Measurements from ENCODE around the gene NXPE1.

Gene NXPE1

DNA sequence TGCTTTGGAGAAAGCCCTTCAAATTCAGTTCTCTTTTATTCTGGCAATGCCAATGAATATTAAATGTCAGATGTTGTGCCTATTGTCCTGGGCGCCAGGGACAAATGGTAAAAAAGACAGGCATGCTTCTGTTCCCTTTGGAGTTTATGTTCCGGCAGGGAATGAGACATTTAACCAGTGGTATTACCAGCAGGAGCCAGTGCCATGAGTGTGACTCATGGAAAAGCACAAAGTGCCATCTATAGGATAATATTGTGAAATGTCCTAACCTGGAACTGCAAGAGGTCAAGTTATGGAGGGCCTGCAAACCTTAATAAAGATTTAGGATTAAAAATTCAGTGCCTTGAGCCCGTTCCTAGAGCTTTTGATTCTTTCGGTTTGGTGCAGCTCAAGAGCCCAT, 80.9 kb downstream of the NXPE1 start:
- Mint-ChIP-seq H3K4me3 (no peak overlapping the region), H3K9me3 (peaks cover 3% of the 10 kb centered on the region), H3K36me3 (ENCODE audit: low read depth) (peaks cover 5% of the 10 kb centered on the region), H3K27me3 (ENCODE audit: low read depth) (no peaks in the 10 kb centered on the region), H3K4me1 (no peaks in the 10 kb centered on the region), H3K27ac (no peak overlapping the region)
- TF ChIP-seq, protein P1, sequence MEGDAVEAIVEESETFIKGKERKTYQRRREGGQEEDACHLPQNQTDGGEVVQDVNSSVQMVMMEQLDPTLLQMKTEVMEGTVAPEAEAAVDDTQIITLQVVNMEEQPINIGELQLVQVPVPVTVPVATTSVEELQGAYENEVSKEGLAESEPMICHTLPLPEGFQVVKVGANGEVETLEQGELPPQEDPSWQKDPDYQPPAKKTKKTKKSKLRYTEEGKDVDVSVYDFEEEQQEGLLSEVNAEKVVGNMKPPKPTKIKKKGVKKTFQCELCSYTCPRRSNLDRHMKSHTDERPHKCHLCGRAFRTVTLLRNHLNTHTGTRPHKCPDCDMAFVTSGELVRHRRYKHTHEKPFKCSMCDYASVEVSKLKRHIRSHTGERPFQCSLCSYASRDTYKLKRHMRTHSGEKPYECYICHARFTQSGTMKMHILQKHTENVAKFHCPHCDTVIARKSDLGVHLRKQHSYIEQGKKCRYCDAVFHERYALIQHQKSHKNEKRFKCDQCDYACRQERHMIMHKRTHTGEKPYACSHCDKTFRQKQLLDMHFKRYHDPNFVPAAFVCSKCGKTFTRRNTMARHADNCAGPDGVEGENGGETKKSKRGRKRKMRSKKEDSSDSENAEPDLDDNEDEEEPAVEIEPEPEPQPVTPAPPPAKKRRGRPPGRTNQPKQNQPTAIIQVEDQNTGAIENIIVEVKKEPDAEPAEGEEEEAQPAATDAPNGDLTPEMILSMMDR (IDR thresholded peaks at IDR 0.05; ENCODE audit: unreplicated experiment in 3 of 3), result no peak

DNA sequence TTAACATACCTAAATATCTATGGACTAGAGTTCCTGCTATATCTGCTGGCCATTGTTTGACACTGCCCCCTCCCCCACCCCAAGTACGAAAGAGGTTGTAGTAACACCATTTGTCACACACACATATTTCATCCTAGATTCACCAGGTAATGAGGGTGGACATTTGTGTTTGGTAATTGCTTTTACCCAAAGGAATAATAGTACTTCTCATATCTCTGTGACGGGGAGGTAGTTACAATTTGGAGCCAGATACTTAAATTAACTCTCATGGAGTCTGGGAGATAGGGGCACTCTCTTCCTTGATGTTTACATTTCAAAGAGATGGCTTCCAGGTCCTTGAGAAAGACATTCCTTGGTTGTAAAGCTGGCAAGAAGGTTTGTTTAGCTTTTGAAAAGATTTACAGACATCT, 81.7 kb downstream of the NXPE1 start:
- peaks cover 3% of the 10 kb centered on the region for H3K9me3 Mint-ChIP-seq
- no peak overlapping the region for H3K4me3 Mint-ChIP-seq
- peaks cover 5% of the 10 kb centered on the region for H3K36me3 Mint-ChIP-seq (ENCODE audit: low read depth)
- no peaks in the 10 kb centered on the region for H3K27me3 Mint-ChIP-seq (ENCODE audit: low read depth)
- TF ChIP-seq, protein P1 (IDR thresholded peaks at IDR 0.05; ENCODE audit: unreplicated experiment in 3 of 3), result no peak
- H3K4me1 Mint-ChIP-seq, result no peaks in the 10 kb centered on the region
- no peak overlapping the region for H3K27ac Mint-ChIP-seq

DNA sequence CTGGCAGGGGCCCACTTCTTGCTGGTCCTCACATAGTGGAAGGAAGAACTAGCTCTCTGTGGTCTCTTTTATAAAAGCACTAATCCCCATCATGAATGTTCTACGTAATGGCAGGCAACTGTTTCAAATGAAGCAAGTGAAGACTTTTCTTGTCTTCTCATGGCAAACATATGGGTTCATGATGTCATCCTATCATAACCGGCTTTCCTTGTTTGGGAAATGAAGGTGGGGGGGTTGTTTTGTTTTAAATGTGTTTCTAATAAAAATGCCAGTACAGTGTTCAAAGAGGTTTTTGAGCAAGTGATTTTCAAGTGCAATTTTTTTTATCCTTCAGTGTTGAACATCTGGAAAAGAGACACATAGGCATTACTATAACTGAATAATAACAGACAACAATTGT, 87.0 kb downstream of the NXPE1 start:
- Mint-ChIP-seq H3K4me1 (no peaks in the 10 kb centered on the region), H3K9me3 (peaks cover 10% of the 10 kb centered on the region), H3K36me3 (ENCODE audit: low read depth) (peaks cover 15% of the 10 kb centered on the region), H3K27ac (no peak overlapping the region), H3K27me3 (ENCODE audit: low read depth) (no peaks in the 10 kb centered on the region), H3K4me3 (no peak overlapping the region)
- TF ChIP-seq, protein P1 (IDR thresholded peaks at IDR 0.05; ENCODE audit: unreplicated experiment in 3 of 3), result no peak
